MV-4-11 (cell line): ENCODE measurements around the gene CCDC102B.
A peak's percentile ranks its signal among the peaks of the same experiment; 100 is the strongest.
"Not testable (repeated sequence)": the region's sequence is repeated elsewhere in the genome, so short reads cannot be mapped to it uniquely, and the experiment has no call there.

Experiments used
- DNase-seq: peaks from one replicate; lab custom pipeline; 2025; lab: John Stamatoyannopoulos, UW

Gene CCDC102B

DNA sequence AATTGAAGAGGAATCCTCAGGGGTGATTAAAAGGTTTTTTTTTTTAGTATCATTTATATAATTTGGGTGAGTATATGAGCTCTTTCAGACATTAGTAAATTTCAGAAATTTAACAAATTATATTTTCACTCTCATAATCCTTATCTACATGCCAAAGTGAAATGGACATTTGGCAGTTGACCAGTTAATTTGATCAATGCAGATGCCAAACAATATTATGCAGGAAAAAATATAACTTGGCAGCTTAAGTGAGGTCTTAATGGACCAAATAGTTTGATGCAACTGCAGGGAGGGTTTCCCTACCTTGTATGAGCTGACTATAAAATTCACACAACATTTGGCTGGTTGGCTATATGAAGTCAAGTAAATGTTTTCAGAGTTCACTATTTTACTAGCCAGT is 185.2 kb downstream of the CCDC102B start:
- no peak for DNase-seq

DNA sequence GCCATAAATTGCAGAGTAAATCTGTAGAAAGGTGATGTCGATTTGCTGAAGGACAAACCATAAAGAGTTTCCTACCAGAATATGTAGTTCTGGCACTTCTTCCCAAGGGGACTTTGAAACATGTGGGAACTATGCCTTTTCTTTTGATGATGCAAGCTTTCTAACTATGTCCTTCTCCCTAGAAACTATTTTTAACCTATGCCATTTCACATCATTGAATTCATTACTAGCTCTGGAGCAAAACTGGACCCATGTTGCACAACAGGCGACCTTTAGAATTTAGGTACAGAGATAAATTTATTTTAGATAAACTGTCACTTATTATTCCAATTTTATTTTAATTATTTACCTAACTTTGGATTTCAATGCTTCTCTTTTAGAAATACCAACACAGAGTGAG is 186.5 kb downstream of the CCDC102B start:
- no peak for DNase-seq

DNA sequence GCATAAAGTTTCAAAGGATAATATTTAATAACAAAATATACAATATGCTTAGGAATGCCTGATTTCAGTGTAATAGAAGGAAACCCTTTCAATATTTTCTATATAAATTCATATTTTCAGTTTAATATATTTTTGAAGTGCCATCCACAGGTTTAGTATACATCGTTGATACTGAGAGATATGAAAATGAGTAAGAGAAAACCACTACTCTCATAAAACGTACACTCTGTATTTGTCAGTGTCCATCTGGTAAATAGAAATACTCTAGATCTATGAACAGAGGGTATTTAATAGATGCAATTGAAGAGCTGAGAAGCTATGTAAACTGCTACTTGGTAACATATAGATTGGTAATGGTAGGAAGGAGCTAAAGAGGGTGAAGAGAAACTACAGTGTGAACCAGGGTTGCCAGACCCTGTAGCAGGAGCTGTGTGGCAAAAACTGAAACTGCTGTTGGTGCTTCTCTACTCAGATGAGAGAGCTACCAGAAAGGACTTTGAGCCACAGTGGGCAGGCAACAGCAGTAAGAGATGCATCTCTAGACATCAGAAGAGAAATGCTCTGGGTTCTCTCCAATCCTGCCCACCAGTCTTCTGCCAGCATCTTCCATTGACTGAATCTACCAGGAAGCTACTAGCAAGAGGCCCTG is 187.4 kb downstream of the CCDC102B start:
- no peak for DNase-seq

DNA sequence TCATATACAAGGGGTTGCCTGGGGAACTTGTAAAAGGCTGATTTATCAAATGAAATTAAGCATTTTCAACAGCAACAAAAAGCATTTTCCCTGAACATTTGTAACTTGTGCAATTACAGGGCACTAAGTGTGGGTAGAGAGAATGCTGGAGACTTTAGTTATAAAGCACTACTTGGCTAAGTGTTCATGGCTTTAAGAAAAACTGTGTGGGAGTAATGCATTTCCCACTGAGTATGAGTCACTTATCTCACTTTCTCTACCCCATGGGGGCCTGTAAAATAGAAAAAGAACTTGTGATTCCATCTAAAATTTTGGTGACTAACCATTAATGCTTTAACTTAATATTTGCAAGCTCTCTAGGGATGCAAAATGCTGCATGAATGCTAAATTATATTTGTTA is 193.4 kb downstream of the CCDC102B start:
- DNase-seq: peak; percentile 9

DNA sequence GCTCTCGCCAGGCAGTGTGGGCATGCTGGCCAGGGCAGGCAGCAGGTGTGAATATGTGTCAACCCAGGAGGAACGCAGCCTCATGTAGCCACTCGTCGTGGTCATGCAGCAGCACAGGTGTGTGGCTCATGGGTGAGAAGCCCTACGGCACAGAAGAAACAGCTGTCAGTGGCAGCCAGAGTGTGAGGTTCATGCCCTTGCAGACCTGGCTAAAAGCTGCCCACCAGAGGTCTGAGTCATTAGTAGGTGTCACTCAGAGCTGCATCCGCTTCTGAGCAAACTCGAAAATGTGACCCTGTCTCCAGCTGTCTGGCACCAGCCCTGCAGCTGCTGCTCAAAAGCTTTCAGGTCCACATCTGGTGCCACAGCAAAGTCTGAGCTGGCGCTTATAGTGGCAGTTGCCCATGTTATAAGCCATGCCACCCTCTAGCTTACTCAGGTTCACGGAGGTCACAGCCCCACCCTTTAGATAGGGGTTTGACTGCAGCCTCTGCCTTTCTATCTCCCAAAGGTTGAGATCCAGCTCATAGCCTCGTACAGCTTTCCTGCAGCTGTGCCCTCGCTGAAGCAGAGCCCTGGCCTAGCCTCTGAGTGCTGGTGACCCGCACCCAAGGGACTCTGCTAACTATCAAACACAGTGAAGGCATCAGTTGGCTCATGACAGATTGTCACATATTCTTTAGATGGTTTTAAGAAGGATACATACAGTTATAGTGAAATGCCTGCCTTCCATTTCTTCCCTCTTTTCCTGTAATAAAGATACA is 195.0 kb downstream of the CCDC102B start:
- no peak for DNase-seq

DNA sequence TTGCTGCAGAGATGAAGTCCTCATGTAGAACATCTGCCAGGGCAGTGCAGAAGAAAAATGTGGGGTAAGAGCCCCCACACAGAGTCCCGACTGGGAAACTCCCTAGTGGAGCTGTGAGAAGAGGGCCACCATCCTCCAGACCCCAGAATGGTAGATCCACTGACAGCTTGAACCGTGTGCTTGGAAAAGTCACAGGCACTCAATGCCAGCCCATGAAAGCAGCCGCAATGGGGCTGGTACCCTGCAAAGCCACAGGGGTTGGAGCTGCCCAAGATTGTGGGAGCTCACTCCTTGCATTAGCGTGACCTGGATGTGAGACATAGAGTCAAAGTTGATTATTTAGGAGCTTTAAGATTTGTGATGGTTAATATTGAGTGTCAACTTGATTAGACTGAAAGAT is 197.8 kb downstream of the CCDC102B start:
- DNase-seq: no peak

DNA sequence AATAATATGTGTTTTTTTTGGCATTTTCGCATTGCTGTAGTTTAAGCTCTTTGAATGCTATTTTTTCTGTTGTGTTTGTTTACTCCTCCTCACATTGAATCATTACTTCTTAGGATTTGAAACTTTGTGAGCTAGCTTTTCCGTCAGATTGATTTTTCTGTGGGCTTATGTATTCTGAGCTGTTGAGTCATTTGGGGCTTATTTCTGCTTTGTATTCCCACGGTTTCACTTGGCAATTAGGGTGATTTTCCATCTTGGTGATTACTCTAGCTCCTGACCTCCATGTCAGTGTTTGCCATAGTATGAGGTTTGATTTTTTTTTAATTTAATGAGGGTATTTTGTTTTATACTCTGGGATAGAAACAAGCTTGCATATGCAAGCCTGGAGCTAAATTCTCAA is 200.0 kb downstream of the CCDC102B start:
- DNase-seq: no peak

DNA sequence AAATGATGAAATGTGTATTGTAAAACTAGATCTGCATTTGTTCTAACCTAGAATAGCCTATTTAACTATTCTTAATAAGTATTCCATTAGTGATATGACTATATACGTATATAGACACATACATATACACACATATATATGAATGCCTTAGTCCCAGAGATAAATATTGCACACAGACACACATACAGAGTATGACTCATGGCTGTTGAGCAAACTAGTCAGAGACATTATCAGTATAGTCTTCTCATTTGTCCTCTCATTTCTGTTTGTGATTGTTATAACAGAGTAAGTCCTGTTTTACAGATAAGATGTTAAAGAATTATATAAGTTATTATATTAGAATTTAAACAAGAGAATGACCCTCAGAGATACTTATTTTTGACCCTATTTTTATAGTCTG is 202.5 kb downstream of the CCDC102B start:
- DNase-seq: no peak

DNA sequence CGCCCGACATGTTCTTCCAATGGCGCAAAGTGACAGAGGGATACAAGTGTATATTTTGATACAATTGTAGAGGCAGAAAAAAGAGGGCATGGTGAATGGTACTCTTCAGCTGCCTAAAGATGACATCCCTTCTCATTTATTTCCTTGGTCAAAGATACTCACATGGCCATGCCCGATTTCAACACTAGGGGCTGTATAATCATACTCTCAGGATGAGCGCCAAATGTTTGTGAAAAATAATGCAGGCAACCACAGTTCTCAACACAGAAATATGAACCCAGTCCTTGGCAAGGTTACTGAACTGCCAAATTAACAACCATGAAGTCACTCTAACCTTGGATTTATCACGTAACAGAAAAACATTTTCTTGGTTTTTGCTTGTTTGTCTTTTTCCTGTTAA is 204.4 kb downstream of the CCDC102B start:
- DNase-seq: no peak

DNA sequence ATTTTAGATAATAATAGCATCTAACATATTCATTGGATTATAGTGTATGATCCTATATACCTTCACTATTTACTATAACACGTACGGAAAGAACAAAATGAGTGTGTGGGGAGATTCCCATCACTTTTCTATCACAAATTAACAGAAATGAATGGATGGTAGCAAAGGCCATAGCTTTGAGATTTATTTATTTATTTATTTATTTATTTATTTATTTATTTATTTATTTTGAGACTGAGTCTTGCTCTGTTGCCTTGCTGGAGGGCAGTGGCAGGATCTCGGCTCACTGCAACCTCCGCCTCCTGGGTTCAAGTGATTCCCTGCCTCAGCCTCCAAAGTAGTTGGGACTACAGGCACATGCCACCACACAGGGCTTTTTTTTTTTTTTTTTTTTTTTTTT is 208.3 kb downstream of the CCDC102B start:
- not testable (repeated sequence) for DNase-seq

DNA sequence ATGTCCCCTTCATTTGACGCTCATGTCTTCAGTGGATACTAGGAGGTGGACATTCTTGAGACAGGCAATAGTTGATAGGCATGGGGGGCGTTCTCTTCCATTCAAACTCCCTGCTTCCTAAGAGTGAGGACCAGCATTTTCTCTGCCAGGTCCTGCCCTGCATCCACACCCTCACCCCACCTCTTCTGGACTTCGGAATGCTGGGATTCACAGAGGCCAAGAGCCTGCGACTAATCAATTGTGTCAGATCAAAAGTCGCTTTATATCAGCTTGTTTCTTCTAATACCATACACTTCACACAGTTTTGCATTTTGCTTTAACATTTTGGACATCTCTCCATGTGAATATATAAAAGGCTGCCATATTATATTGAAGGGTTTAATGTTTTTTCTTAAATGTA is 210.7 kb downstream of the CCDC102B start:
- DNase-seq: no peak

DNA sequence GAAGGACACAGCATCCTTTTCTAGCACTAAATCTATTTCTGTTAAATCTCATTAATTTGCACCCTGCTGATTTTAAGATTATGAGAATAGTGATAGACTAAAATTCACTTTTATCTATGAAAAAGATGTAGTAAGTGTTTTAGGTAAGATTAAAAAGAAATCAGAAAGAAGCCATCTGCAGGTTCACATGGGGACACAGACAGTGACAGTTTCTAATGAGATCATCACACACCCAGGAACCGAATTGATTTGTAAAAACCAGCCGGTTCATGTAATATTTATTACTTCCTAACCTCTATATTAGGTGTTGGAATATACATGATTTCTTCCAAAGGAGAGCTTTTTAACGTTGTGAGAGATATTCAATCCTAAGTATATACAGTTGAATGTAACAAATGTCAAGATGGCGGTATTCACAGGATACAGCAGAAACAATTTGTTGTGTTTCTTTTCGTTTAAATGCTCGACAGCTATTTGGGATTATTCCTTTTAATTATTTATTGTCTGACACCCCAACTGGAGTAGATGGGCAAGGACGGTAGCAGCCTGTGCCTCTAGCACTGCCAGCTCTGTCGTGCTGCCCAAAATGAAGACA is 223.4 kb downstream of the CCDC102B start:
- DNase-seq: no peak

DNA sequence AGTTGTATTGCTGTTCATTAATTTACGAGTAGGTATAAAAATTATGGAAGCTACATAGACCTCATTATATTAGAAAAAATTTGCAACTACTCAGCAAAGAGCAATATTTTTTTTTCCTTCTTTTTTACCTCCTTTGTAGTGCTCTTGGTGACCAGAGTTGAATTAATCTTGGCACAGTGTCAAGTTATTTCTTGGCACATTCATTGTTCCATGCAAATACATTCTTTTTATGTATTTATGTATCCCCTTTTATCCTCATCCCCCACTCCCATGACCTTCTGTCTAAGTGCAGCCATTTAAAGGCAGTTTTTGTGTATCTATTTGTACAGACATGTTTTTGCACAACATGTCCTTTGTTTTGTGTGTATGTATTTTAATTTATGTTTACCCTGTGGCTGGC is 224.5 kb downstream of the CCDC102B start:
- no peak for DNase-seq

DNA sequence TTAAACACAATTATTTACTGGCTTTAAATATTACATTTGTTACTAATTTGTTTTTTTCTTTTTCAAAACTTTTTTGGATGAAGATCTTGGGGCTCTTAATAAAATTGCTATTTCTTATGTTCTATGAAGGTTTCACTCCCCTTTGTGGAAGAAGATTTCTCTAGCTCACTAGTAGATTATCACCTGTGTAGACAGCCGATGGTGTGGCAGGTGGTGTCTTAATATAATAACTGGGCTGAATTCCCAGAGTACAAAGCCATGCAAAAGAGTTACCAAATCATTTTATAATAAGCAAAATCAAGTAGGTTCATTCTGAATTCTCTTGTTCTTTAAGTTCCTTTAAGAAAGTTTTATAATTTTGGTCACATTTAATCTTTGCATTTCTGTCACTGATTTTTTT is 233.7 kb downstream of the CCDC102B start:
- DNase-seq: no peak

DNA sequence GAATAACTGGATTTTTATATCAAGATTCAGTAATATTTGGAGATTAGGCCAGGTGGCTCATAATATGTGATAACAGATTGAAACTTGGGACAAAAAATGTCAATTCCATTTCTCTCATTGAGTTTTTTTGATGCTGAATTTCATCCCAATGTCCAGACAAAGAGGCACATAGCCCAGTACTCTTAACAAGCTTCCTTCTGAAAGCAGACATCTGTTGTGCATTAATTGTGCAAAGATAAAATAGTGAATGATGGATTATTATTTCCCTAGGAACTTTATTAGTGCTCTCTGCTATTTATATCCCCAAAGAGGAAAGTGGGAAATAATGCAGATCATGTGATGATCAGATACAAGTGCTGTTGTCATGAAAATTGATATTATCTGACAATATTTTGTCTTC is 234.1 kb downstream of the CCDC102B start:
- no peak for DNase-seq

DNA sequence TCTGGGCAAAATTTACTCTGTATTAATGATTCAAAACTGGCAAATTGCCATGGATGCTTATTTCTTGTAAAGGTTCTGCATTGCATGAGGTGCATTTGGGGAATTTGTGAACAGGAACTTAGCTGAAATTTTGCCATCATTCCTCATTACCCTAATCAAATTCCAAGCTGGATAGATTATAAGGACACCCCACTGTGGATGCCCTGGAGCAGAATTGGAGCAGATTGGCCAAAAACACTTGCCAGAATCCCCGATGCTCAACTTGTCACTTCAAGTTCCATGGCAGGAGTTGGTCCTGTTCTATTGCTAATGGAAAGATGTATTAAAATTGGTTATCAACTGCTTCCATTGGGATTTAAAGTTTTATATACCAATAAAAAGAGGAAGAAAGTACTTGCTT is 237.9 kb downstream of the CCDC102B start:
- DNase-seq: no peak

DNA sequence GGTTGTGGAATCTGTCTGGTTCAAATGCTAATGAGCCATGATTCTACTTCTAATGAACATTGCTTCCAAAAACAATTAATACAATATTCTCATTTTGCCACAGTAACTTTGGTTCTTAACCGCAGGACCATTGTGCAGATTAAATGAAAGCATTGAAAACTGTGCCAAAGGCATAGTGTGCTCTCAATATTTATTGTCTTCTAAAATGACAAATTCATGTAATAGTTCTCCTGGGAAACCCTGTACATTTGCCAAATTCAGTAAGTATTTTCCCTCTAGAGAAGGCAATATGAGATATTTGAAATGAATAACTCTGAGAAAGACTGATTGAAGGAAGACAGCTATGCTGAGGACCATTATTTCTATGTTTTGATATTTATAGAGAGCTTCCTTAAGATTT is 246.3 kb downstream of the CCDC102B start:
- no peak for DNase-seq

DNA sequence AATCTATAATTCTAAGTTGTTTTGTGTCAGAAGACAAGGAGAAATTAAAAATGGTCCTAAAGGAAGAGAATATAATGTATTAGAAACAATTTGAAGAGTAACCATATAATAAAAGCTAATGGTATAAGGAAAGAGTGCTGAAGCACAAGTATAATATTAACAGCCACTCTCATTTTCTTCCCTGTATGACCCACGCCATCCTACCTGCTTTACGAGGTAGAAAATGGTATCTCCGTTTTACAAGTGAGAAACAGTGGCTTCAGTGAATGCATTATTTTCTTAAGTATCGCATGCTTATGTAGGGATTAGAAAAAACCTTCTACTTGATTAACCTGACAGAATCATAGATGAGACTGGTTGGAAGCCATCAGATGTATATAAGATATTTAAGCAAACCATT is 266.2 kb downstream of the CCDC102B start:
- no peak for DNase-seq

DNA sequence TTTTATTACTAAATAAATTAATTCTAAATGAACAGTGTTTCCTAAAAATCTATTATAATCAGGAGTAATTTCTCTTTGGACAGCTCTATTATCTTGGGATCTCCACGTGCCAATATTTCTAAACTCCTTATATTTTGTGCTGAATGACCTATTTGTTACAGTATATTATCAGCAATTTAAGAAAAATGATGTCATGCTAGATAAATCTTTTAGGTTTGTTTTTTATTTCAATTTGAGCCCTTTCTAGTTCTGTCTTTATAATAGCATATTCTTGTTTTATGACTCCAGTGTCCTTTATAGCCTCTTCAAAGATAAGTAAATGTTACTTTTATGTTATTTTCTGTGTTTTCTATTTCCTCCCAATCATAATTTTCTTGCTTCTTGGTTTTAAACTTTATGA is 269.2 kb downstream of the CCDC102B start:
- DNase-seq: no peak

DNA sequence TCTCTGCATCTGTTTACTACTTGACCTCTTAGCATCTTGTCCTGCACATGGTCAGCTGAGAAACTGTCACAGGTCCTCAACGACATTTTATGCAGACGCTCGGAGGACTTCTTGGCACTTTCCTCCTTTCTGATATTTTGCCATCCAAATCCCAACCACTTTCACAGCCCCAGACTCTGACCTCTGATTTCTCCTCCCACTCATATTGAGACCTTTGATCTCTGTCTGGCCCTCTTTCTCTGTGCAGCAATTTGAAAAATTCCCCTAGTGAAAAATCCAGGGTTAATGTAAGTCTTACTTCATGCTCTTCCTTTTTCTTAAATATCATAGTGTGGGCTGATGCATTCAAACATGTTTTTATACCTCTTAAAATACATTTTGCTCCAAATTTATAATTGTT is 273.8 kb downstream of the CCDC102B start:
- DNase-seq: no peak

DNA sequence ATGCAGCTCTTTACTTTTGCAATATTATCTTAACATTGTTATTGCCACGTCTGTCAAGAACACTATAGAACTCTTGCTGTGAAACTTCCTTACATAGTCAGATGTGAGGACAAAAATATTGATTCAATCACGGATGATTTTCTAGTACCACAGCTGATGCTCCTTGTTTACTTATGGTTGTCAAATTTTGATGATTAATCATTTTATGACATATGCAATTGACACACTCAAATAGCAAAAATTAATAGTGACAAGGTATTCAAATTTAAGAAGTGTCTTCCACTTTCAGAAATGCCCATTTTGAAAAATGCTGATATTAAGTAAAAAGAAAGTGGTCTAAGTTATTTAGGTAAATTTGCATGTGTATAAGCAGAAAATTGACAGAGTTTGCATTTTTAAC is 284.0 kb downstream of the CCDC102B start:
- DNase-seq: no peak

DNA sequence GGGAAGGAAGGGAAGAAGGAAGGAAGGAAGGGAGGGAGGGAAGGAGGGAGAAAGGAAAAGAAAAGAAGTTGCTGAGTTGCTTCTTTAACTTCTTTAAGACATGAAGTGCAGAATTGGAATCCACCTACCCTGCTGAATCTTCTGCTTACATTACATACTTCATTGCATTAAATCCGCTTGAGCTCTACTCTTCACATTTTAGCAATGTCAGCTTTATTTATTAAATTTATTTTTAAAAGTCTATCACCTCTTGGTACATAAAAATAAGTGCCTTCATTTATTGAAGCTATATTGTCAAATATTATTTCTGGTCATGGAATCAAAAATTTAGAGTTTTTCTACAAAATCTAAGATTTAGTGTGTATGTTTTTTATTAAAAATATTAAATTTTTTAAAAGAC is 284.6 kb downstream of the CCDC102B start:
- DNase-seq: no peak

DNA sequence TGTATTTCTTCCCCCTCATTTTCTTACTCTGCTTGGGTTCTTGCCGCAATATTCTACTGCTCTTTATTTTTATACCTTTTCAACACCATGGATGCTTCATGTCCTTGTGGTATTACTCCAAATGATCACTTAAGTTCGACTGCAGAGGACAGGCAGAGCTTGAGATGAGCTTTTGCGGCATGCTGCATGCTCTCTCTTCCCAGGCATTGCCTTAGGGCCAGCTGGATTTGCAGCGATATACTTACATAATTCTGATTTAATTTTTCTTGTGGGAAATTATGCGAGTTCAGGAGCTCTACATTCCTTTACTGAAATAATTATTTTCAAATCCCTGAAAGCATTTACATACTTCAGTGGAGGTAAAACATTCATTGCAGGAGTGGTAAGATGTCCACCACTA is 288.1 kb downstream of the CCDC102B start:
- DNase-seq: no peak

DNA sequence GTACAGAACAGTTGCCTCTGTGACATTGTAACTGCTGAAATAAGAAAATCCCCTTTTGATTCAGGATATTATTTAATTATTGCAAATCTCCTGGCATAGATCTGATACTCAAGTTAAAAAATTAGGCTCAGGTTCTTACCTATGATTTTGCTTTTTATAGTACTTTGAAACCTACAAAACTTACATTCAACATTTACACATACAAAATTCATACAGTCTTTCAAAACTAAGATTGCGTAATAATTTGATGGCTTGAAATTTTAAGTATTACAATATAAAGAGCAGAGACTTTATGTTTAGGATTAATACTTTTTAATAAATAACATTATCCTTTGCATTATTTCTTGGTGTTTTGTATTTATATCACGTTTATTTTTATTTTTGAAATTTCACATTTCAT is 291.1 kb downstream of the CCDC102B start:
- no peak for DNase-seq
